ENCODE results near the gene SGMS2.
"Not testable (repeated sequence)": the region's sequence is repeated elsewhere in the genome, so short reads cannot be mapped to it uniquely, and the experiment has no call there.

Gene SGMS2

DNA sequence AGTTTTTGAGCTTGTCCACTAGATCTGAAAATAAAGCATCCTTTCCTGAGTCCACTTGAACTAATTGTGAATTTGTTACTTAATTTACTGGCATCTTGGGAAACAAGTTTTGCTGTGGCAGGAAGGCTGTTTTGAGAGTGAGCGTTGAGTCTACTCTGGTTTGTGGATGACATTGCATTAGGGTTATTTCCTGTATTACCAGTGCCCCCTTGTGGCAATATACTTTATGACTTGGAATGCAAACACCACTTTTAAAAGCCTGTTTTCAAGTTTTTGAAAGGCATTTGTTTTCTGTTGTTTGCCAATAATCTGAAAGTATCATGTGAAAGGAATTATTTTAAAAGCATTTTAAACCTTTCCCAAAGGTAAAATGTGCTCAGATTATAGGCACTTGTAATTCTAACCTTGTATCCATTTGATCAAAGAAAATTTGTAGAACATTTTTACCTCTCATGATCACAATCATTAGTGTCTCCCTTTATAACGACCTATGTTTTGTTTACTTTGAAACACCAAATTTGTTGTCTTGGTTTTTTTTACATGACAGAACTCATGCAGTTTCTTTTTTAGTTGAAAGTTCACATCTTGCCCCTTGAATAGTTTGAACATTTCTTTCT is 88.7 kb downstream of the SGMS2 start:
- peak; percentile 84 for DNase-seq (ENCODE audit: low spot score)

DNA sequence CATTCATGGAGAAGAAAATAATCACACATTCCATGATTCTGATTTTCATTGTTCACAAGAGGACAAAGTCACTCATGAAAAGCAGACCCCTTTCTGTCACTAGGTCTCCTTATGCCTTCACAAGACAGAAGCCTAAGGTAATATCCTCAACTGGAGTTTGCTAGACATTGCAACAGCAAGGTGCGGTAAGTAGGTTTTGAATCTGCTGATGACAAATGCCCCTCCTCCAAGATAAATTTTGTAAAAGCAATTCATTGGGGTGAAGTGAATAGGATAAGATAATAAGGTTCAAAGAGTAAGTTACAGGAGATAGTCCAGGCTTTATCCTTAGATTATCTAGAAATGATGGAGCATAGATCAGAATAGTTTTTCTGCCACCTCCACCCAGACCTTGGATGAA is 90.5 kb downstream of the SGMS2 start:
- DNase-seq (ENCODE audit: low spot score), result no peak

DNA sequence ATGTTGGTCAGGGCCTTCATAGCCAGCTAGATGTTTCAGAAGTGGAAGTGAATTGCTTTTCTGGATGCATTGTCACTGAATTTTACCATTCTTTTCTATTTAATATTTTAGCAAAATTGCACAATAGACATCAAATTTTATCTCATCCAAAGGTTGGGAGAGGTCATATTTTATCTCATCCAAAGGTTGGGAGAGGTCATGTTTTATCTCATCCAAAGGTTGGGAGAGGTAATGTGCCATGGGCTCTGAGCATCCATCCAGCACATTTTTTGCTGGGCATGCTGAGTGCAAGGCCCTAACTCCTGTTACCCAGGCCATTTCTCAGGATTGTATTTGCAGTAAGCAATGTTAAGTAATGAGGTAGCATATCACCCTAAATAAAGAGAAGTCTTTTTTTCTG is 91.9 kb downstream of the SGMS2 start:
- DNase-seq (ENCODE audit: low spot score), result no peak

DNA sequence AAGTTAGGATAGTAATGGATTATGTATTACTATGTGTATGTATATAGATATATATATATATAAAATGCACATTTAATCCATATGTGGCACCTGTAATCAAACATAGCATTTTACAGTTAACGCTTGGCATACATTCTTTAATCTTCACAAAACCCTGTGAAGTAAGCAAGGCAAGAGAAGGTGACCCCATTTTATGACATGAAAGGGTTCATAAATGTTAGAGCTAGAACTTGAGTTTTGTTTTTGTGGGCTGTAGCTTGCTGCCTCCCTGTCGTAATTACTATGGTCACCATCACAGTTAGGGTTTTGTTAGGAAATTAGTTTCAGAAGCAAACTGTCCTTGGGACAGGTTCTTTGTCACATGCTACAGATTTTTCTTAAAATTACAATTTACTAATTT is 92.8 kb downstream of the SGMS2 start:
- DNase-seq (ENCODE audit: low spot score), result no peak

DNA sequence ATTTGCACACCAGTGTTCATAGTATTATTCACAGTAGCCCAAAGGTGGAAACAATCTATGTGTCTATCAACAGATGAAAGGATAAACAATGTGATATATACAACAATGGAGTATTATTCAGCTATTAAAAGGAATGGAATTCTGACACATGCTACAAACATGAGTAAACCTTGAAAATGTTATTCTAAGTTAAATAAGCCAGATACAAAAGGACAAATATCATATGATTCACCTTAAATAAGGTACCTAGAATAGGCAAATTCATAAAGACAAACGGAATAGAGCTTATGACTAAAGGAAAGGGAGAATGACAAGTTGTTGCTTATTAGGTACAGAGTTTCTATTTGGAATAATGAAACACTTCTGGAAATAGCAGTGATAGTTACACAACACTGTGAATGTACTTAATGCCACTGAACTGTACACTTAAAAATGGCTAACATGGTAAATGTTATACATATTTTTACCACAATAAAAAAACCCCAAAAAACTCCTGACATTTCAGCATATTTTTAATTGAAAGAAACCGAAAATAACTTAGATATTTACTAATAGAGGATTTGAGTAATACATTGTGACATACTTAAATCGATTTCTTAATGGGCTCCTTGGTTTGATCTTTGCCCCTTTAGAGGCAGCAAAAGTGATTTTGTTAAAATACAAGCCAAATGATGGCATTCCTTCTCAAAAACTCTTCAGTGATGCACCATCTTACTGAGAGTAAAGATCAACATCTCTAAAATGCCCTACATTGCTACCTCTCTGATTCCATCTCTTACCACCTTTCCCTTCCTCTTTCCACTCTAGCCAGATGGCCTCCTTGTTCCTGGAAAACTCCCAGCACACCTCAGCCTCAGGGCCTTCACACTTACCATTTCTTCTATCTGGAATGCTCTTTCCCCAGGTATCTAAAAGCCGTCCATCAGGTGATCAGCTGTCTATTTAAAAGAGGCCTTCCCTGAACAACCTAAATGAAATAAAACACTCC is 98.0 kb downstream of the SGMS2 start:
- no peak for DNase-seq (ENCODE audit: low spot score)

DNA sequence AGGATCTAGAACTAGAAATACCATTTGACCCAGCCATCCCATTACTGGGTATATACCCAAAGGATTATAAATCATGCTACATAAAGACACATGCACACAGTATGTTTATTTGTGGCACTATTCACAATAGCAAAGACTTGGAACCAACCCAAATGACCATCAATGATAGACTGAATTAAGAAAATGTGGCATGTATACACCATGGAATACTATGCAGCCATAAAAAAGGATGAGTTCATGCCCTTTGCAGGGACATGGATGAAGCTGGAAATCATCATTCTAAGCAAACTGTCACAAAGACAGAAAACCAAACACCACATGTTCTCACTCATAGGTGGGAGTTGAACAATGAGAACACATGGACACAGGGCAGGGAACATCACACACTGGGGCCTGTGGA is 101.0 kb downstream of the SGMS2 start:
- not testable (repeated sequence) for DNase-seq (ENCODE audit: low spot score)

DNA sequence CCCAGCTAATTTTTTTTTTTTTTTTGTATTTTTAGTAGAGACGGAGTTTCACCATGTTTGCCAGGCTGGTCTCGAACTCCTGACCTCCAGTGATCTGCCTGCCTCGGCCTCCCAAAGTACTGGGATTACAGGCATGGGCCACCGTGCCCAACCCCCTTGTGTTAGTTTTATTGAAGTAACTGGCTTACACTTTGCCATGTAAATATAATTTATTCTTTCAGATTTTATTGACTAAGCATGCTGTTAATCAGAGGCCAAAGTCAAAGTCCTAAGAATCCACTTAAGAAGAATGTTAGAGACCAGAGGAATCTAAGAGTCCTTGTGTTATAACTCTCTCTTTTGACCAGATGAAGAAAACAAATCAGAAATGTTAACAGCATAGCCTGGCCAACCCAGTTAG is 102.1 kb downstream of the SGMS2 start:
- not testable (repeated sequence) for DNase-seq (ENCODE audit: low spot score)

DNA sequence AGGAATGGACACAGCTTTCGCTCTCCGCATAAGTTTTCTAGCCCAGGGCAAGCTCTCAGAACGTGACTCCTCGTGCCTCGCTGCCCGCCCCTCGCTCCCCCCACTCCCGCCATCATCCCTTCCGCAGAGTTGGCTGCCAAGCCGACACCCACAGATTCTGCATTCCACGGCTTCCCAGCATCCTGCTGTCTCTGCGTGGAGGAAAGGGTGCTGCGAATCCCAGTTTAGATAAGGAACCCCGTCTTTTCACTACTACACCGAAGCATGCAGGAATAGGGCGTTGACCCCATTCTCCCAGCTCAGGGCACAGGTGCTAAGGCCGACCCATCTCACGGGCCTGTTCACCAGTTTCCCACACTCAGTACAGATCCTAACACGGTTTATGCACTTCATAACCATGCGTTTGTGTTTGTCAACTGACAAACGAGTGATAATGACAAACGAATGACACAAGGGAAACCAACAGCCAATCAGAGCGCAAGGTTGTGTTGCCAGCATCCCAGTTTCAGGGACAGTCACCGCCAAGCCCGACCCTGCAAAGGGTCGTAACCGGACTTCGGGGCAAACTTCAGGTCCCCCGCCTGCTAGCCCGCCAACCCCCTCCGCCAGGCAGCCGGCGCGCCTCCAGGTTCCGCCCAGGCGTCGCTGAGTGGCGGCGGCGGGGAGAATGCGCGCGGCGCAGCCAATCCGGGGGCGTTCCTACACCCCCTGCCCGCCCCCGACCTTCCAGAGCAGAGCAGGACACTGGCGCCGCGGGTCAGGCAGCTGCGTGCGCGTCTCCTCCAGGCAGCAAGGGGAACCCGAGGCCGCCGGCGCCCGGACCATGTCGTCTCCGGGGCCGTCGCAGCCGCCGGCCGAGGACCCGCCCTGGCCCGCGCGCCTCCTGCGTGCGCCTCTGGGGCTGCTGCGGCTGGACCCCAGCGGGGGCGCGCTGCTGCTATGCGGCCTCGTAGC is 106.4 kb downstream of the SGMS2 start, which contains the start of gene CYP2U1:
Gene CYP2U1, plus strand, starts transcription at position 729 of the 954 bp plus-strand sequence. Its CDS starts 95 bp downstream, at position 824.
- DNase-seq (ENCODE audit: low spot score), result peak; percentile 81

DNA sequence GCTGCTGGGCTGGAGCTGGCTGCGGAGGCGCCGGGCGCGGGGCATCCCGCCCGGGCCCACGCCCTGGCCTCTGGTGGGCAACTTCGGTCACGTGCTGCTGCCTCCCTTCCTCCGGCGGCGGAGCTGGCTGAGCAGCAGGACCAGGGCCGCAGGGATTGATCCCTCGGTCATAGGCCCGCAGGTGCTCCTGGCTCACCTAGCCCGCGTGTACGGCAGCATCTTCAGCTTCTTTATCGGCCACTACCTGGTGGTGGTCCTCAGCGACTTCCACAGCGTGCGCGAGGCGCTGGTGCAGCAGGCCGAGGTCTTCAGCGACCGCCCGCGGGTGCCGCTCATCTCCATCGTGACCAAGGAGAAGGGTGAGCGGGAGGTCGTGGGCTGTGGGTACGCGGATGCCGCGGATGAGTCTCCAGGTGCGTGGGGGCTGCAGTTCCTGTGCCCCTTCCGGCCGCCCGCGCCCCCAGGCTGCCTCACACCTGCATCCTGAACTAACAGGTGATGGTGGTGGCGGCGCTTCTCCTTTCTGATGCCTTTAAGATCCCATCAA is 107.1 kb downstream of the SGMS2 start:
- DNase-seq (ENCODE audit: low spot score), result peak; percentile 22

DNA sequence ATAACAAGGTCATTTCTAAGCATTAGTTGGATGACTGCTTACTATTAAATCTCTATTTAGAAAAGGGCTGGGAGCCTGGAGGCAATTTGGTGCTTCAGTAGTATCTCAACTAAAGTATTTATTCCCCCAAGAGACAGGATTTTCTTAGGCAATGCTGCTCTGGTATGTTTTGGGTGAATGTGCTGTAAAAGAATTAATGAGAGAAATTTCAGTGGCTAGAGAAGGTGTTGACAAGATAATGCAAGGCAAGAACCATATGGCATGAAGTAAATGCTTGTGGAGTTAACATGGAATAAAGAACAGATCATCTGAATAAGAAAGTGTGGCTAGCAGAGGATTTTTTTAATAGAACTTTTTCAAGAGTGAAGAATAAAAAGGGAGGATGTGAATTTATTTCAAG is 110.5 kb downstream of the SGMS2 start:
- DNase-seq (ENCODE audit: low spot score), result no peak

DNA sequence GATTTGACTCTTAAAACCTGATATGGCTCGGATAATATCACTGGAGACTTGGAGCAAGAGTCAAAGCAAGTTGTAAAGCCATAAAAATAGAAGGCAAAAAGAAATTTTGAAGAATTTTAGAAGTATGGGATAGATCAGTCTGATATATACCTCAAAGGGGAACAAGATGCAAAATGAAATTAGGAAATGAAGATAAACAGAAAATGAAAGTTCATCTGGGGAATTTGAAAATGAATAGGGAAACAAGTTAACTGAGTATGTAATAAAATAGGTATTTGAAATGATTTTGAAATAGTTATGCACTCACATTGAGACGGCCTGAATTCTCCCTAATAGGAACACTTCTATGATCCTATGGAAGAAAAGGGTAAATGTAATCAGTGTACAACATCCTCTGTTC is 112.3 kb downstream of the SGMS2 start:
- DNase-seq (ENCODE audit: low spot score), result no peak

DNA sequence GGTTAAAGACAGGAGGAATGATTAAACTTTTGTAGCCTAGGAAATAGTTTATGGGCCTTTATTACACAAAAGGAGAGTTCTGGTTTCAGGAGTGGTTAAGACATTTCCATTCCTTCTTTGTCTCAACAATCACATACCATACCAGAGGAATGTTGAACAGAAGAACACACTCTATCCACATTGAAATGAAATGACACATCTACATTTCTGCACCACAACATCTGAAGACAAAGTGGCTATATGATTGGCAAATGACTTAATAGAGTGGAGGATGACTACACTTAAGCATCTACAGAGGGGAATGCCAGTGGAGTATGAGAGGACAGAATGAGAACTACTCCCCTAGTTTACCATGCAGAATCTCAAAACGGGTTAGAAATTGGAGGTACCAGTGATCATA is 114.6 kb downstream of the SGMS2 start:
- no peak for DNase-seq (ENCODE audit: low spot score)

DNA sequence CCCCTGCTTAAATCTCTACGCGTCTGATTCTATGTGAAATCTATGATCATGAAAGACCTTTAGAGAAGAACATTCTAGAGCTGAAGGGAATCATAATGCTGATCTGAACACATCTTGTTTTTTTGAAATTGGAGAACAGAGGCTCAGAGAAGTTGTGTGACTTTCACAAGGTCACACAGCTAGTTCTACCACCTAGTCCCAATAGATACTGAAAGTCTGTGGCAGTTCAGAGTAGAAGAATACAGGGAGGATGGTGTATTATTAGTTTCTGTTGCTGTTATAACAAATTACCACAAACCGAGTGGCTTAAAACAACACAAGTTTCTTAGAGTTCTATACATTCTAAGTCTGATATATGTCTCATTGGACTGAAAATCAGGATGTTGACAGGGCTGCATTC is 121.1 kb downstream of the SGMS2 start:
- DNase-seq (ENCODE audit: low spot score), result no peak

DNA sequence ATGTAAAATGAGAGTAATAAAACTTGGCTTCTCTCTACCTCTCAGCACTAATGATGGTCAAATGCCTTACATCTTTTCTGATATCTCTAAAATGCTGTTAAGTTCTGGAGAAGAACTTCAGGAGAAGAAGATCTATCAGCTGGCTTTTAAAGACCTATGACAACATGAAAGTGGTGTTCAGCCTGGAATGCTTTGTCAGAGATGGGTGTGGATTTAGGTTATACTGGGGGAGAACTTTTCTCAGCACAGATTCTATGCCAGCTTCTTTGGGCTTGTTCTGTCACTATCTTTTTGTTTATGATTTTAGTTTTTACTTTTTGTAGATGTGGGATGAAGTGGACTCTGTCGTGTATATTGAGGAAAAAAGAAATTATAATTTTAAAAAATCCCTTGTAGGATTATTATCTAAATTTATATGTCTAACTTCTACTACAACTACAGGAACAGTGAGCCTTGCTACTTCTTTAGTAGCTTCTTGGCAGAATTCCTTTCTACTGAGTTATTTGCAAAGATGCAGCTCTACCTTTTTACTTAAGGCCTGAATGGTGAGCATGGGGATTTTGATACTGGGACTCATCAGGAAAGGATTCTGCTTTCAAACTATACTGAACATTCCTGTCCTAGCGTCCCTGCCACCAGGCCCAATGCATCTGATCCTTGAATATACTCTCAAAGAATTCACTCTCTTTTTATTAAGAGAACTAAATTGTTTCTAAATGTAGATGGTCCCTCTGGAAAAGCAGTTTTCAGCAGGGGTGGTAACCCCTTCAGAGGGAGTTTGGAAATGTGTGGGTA is 126.2 kb downstream of the SGMS2 start:
- DNase-seq (ENCODE audit: low spot score), result no peak

DNA sequence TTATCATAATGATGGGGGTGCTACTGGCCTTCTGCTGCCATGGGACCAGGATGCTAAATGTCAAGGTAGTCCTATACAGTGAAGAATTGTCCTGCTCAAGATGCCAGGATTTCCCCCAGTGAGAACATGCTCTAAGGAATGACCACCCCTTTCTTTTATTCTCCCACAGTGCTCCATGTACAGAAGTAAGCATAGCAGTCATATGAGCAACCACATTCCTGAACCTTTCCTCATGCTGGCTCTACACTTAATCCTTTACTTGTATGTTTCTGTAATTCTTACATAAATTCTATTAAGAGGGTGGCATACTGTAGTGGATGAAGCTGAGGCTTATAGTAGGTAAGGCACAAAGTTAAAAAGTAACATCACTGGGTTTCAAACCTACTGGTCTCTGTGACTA is 126.8 kb downstream of the SGMS2 start:
- DNase-seq (ENCODE audit: low spot score), result no peak

DNA sequence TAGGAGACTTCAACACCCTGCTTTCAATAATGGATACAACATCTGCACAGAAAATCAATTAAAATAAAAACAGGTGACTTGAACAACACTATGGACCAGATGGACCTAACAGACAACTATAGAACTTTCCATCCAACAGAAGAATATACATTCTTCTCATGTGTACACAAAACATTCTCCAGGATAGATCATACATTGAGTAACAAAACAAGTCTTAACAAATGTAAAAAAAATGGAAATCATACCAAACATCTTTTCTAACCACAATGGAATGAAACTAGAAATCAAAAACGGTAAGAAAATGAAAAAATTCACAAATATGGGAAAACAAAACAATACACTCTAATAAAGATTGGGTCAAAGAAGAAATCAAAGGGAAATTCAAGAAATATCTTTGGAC is 131.3 kb downstream of the SGMS2 start:
- no peak for DNase-seq (ENCODE audit: low spot score)

All from NAMALWA (cell line).